GM12874 (cell line): ENCODE data around the gene DDX28.
"Not testable (repeated sequence)": the region's sequence is repeated elsewhere in the genome, so short reads cannot be mapped to it uniquely, and the experiment has no call there.

Experiments used
- CTCF ChIP-seq: IDR thresholded peaks from 2 replicates; pipeline ENCODE4 v1.5.1; 2011; ENCODE audit warnings: low read depth, mild to moderate bottlenecking, control low read depth, low read length, moderate library complexity; ENCODE audit not compliant: insufficient read depth

The DDX28 gene

GRCh38 chr16:67998779-67999688, 24.0 kb downstream of the DDX28 start, which contains the start of gene DPEP2:
Gene DPEP2, minus strand, starts transcription at chr16:67999484. Its CDS starts 6,272 bp downstream, at chr16:67993212.
- TF ChIP-seq CTCF: not testable (repeated sequence)

- TF ChIP-seq CTCF: no peak
Observed at GRCh38 chr16:67996666-67997065, 26.4 kb downstream of the DDX28 start.

GRCh38 chr16:67995423-67995822, 27.6 kb downstream of the DDX28 start:
- no peak for TF ChIP-seq CTCF

GRCh38 chr16:67993207-67994039, 29.6 kb downstream of the DDX28 start:
- peak; percentile 99 for TF ChIP-seq CTCF

GRCh38 chr16:67992661-67993206, 30.3 kb downstream of the DDX28 start:
- TF ChIP-seq CTCF: no peak

GRCh38 chr16:67990018-67990386, 33.0 kb downstream of the DDX28 start:
- TF ChIP-seq CTCF: no peak
